ENCODE results near the gene IQCB1.
"Not testable (repeated sequence)": the region's sequence is repeated elsewhere in the genome, so short reads cannot be mapped to it uniquely, and the experiment has no call there.

IQCB1 gene

GRCh38 chr3:121834671-121835464 is at the start of gene IQCB1, which contains the start of gene EAF2:
IQCB1 (minus strand) TSS chr3:121835060; CDS start chr3:121828960, 6,100 bp downstream.
EAF2 (plus strand) TSS chr3:121835209; CDS start chr3:121835286, 77 bp downstream.
- peak; percentile 99 for DNase-seq

- DNase-seq, result peak; percentile 51 to 74 (median 59)
These were observed 48.6 kb upstream of the IQCB1 start for GRCh38 chr3:121883507-121883906.

- no peak for DNase-seq
These were observed 43.6 kb upstream of the IQCB1 start for GRCh38 chr3:121878411-121878810.

GRCh38 chr3:121871430-121871829 is 36.6 kb upstream of the IQCB1 start:
- peak; percentile 1 to 26 (median 19) for DNase-seq

- peak; percentile 12 to 66 (median 39) for DNase-seq
These were observed 35.9 kb upstream of the IQCB1 start for GRCh38 chr3:121870717-121871116.

GRCh38 chr3:121869736-121870135 is 34.9 kb upstream of the IQCB1 start:
- DNase-seq, result peak in 2 of 3 donors; percentile 20 to 25

DNA sequence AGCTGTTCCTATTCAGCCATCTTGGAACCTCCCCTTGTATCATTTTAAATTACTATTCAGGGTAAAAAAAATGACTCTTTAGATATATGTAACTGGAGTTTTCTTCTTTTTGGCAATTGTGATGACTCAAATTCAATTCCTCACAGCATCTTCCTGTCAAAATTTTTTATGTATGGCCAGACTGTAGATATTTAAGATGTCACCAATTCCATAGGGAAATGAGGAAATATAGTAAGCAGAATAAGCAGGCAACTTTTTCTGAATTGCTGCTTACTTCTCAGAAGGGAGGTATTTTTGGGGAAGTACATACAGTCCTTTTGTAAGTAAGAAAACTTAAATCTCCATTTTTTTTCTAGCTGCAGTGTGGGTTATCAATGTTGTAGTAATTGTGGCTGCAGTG is 28.9 kb upstream of the IQCB1 start:
- DNase-seq, result peak; percentile 42 to 88 (median 71)

DNA sequence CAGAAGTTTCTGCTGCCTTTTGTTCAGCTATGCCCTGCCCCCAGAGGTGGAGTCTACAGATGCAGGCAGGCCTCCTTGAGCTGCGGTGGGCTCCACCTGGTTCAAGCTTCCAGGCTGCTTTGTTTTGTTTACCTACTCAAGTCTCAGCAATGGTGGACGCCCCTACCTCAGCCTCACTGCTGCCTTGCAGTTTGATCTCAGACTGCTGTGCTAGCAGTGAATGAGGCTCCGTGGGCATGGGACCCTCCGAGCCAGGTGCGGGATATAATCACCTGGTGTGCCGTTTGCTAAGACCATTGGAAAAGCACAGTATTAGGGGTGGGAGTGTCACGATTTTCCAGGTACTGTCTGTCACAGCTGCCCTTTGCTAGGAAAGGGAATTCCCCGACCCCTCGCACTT is 28.4 kb upstream of the IQCB1 start:
- not testable (repeated sequence) for DNase-seq

- not testable (repeated sequence) for DNase-seq
These were observed 22.9 kb upstream of the IQCB1 start for GRCh38 chr3:121857778-121858177.

- DNase-seq, result peak in 2 of 3 donors; percentile 13 to 18
These were observed 20.7 kb upstream of the IQCB1 start for GRCh38 chr3:121855555-121855954.

- no peak for DNase-seq
These were observed 17.4 kb upstream of the IQCB1 start for GRCh38 chr3:121852256-121852655.

DNA sequence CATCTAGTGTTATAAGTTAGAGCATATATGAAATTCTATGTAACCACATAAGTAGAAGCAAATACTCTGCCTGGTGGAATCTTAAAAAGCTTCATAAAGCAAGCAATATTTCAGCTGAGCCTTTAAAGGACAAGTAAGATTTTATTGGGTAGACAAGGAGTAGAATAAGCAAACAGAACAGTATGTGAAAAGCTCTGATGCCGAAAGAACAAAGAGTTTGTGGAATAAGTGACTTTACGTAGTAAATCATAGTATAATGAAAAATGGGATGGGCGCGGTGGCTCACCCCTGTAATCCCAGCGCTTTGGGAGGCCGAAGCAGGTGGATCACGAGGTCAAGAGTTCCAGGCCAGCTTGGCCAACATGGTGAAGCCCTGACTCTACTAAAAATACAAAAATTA is 10.0 kb upstream of the IQCB1 start:
- DNase-seq, result no peak

DNA sequence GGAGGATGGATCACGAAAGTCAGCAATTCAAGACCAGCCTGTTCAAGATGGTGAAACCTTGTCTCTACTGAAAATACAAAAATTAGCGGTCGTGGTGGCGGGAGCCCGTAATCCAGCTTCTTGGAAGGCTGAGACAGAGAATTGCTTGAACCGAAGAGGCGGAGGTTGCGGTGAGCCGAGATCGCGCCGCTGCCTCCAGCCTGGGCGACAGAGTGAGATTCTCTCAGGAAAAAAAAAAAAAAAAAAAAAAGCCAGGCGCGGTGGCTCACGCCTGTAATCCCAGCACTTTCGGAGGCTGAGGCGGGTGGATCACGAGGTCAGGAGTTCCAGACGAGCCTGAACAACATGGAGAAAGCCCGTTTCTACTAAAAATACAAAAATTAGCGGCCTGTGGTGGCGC is 5.1 kb upstream of the IQCB1 start:
- DNase-seq, result no peak

DNA sequence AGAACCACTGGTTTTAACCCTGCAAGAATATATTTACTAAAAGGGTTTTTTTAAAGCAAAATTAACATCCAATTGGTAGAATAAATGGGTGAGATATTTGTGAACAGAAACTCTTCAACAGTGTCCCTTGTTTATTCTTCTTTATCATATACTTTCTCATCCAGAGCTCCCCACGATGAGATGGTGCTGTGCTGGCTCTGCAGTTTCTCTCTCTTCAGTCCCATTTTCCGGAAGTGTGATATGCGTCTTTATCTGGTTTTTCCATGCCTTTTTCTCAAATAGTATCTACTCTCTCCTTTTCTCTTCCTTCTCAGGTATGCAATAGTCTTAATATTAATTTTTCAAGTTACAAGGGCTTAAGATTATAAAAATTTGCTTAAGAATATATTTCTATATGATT is 1.6 kb upstream of the IQCB1 start:
- DNase-seq, result peak; percentile 41 to 45 (median 45)

DNA sequence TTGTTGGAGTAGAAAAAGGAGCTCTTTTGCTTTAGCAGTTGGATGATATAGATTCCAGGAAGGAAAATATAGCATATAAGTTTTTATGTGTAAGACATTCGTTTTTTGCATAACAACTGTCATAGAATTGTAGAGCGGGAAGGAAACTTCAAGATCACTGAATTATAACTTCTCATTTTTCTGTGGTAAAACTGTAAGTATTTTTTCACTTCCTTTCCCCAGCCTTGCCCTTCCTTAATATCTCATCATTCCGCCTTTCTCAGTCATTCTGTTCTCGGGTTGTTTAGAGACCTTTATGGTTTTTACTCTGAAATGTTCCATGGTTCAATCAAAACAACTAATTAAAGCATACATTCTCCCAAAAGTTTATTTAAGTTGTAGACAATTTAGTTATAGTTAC is 1.2 kb upstream of the IQCB1 start:
- DNase-seq, result peak; percentile 45 to 73 (median 67)

DNA sequence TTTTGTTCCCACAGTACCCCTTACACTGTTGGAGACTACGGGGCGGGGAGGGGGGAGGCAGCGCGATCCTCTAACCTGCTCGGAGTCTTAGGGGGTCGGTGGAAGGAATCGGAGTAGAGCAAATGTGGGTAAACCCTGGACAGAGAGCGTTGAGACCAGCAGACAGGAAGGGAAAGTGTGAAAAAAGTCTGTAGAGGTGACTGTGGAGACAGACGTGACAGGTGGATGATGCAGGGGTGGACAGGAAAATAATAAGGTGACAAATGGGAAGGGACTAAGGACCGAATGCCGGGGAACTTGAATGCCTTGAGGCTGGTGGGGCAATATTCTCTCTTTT is 573 bp upstream of the IQCB1 start:
- DNase-seq, result peak in 1 of 3 donors; percentile 19

- DNase-seq, result peak in 2 of 3 donors; percentile 20 to 30
These were observed 646 bp downstream of the IQCB1 start for GRCh38 chr3:121834157-121834670.

DNA sequence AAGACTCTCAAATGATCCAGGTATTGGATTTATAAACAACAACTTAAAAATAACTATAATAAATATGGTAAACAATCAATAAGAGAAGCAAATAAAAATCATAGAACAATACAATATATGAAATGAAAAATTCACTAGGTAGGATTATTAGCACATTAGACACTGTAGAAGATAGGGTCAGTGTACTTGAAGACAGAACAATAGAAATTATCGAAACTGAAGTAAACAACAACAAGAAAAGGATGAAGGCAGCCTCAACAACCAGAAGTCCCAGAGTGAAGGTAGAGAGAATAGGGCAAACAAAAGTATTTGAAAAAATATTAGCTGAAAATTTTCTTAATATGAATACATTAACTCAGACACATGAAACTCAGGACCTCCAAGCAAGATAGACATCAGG is 11.9 kb downstream of the IQCB1 start:
- DNase-seq, result no peak

DNA sequence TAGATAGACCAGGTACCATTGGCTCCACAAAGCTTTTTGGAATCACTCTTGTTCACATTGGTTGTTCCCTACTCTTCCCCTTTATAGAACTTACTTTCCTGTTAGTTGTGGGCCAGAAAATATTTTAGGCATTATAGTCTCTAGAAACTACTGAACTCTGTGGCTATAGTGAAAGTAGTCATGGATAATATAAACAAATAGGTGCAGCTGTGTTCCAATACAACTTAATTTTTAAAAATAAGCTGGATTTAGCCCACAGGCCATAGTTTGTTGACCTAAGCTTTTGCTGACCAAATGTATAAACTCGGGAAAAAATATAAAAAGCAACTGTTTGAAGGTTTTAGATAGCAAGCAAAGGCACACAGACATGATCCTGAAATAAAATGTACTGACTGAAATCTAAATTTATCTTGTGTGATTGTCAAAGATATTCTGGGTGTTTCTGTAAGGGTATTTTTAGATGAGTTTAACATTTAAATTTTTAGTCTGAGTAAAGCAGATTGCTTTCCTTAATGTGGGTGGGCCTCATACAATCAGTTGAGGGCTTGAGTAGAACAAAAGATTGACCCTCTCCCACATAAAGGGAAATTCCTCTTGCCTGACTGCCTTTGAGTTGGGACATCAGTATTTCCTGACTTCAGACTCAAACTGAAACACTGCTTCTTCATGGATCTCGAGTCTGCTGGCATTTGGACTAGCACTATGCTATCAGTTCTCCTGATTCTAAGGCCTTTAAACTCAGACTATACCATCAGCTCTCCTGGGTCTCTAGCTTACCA is 13.2 kb downstream of the IQCB1 start:
- no peak for DNase-seq

GRCh38 chr3:121819236-121819635 is 15.6 kb downstream of the IQCB1 start:
- DNase-seq, result no peak

- no peak for DNase-seq
These were observed 16.3 kb downstream of the IQCB1 start for GRCh38 chr3:121818578-121818977.

DNA sequence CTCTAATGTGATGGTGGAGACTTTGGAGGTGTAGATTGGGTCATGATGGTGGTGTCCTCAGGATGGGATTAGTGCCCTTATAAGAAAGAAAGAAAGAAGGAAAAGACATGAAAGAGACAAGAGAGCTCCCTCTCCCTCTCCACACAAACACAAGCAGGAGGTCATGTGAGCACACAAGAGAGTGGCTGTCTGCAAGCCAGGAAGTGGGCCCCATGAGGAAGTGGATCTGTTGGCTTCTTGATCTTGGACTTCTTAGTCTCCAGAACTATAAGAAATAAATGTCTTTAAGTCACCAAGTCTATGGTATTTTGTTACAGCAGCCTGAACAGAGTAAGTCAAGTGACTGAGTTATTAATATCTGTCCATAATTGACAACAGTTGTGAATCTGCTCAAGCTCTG is 17.1 kb downstream of the IQCB1 start:
- DNase-seq, result peak; percentile 20 to 40 (median 40)

DNA sequence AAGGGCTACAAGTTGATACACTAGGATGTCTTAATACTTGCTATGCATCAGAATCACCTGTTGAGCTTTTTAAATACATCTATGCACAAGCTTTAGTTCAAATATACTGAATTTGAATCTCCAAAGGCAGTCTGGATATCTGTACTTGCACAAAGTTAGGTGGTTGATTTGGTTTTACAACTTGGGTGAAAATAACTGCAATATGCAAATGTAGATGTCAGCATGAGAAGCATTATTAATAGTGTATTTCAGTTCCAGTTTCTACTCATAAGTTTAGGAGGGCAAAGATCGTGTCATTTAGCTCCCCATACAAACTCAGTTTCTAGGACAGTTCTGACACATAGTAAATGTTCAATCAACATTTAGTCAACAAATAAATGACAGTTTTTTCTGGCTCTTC is 25.6 kb downstream of the IQCB1 start:
- DNase-seq, result no peak
